Esophagus muscularis mucosa (tissue), 3 donors: Measurements from ENCODE around the gene TEX14.

Experiments
- POLR2A ChIP-seq: fragments of 450-650 bp; IDR thresholded peaks from one replicate; pipeline ENCODE4 v1.6.1; 2017; ENCODE audit warnings: antibody characterized with exemption, moderate library complexity, mild to moderate bottlenecking, low read depth
- POLR2AphosphoS5 ChIP-seq, 2 donors: sonication (generic); formaldehyde crosslinking; IDR thresholded peaks; one replicate each; pipeline ENCODE4 v1.6.1; 2017; ENCODE audit warnings: antibody characterized with exemption in 2 of 2
- TF ChIP-seq, protein P1 (sequence below), 3 experiments: fragments of 200-600 bp in 2 of 3; fragments of 450-650 bp in 1 of 3; sonication (generic) in 2 of 3; IDR thresholded peaks; one replicate each; pipeline ENCODE4 v1.5.1; 2017 to 2019; ENCODE audit warnings: antibody characterized with exemption in 3 of 3, mild to moderate bottlenecking in 2 of 3, moderate library complexity in 1 of 3

DNA sequence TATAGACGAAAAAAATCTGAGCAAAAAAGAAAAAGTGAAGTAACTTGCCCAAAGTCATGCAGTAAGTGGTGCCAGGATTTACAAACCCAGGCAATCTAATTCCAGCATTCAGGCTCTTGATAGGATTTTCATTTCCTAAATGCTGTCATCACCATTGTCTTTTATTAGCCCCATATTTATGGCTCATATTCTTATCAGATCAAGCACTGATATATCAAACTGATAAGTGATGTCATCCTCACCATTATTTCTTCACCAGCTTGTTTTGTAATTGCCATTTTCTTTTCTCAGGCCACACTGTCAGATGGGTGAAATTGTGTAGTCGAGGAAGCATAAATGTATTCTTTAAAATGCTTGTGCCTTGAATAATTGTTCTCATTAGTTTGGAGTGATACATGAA lies 1.9 kb upstream of the TEX14 start:
- TF ChIP-seq, protein P1, sequence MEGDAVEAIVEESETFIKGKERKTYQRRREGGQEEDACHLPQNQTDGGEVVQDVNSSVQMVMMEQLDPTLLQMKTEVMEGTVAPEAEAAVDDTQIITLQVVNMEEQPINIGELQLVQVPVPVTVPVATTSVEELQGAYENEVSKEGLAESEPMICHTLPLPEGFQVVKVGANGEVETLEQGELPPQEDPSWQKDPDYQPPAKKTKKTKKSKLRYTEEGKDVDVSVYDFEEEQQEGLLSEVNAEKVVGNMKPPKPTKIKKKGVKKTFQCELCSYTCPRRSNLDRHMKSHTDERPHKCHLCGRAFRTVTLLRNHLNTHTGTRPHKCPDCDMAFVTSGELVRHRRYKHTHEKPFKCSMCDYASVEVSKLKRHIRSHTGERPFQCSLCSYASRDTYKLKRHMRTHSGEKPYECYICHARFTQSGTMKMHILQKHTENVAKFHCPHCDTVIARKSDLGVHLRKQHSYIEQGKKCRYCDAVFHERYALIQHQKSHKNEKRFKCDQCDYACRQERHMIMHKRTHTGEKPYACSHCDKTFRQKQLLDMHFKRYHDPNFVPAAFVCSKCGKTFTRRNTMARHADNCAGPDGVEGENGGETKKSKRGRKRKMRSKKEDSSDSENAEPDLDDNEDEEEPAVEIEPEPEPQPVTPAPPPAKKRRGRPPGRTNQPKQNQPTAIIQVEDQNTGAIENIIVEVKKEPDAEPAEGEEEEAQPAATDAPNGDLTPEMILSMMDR (IDR thresholded peaks at IDR 0.05): no peak
- TF ChIP-seq POLR2A (no peak), POLR2AphosphoS5 (IDR thresholded peaks at IDR 0.05) (no peak)
